HG02885 (cell line): Measurements from ENCODE around the gene PCBP2.
"Not testable (repeated sequence)": the region's sequence is repeated elsewhere in the genome, so short reads cannot be mapped to it uniquely, and the experiment has no call there.

Experiments
- ATAC-seq: cut with Tn5 transposase; IDR thresholded peaks from one replicate; pipeline ENCODE4 v1.9.1; 2021; ENCODE audit warnings: mild to moderate bottlenecking; ENCODE audit not compliant: unreplicated experiment, poor library complexity

Gene PCBP2

GRCh38 chr12:53439582-53439981, 12.3 kb upstream of the PCBP2 start:
- not testable (repeated sequence) for ATAC-seq

- peak; percentile 99 for ATAC-seq
Measured at GRCh38 chr12:53441040-53441833, 10.7 kb upstream of the PCBP2 start, which contains the start of gene PRR13. Gene PRR13 (plus strand): TSS chr12:53441734. CDS start chr12:53442715, 981 bp downstream.

DNA sequence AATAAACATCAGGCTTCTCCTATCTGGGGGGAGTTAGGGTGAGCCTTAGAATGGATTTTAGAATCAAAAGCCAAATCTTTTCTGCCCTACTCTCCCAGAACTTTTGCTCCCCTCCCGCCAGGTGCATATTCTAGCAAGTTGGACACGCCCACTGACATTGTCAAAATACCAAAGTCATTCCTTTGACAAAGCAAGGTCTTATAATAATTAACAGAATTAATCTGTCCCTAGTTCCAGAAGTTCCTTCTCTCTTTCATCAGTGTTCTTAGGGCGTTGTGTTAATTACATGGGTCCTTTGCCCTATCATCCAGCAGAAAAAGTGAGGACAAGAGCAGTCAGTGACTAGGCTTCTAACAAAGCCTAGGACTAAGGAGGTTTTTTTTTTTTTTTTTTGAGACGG, 7.9 kb upstream of the PCBP2 start:
- no peak for ATAC-seq

DNA sequence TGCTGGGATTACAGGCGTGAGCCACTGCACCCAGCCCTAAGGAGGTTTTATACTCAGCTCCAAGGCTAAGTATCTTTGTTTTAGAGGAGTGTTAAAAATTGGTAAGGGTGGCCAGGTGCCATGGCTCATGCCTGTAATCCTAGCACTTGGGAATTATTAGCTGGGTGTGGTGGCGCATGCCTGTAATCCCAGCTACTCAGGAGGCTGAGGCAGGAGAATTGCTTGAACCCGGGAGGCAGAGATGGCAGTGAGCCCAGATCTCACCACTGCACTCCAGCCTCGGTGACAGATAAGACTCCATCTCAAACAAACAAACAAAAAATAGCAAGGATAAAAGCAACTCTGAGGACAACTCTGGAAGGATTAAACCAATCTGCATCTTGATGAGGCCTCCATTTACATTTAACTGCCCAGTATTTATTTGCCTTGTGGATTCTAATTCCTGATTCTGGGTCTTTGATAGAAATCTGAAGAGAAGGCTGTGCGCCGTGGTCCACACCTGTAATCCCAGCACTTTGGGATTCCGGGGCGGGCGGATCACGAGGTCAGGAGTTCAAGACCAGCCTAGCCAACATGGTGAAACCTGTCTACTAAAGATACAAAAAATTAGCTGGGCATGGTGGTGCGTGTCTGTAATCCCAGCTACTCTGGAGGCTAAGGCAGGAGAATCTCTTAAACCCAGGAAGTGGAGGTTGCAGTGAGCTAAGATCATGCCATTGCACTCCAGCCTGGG, 7.1 kb upstream of the PCBP2 start:
- ATAC-seq, result not testable (repeated sequence)

GRCh38 chr12:53450936-53451335, 966 bp upstream of the PCBP2 start:
- ATAC-seq, result no peak

DNA sequence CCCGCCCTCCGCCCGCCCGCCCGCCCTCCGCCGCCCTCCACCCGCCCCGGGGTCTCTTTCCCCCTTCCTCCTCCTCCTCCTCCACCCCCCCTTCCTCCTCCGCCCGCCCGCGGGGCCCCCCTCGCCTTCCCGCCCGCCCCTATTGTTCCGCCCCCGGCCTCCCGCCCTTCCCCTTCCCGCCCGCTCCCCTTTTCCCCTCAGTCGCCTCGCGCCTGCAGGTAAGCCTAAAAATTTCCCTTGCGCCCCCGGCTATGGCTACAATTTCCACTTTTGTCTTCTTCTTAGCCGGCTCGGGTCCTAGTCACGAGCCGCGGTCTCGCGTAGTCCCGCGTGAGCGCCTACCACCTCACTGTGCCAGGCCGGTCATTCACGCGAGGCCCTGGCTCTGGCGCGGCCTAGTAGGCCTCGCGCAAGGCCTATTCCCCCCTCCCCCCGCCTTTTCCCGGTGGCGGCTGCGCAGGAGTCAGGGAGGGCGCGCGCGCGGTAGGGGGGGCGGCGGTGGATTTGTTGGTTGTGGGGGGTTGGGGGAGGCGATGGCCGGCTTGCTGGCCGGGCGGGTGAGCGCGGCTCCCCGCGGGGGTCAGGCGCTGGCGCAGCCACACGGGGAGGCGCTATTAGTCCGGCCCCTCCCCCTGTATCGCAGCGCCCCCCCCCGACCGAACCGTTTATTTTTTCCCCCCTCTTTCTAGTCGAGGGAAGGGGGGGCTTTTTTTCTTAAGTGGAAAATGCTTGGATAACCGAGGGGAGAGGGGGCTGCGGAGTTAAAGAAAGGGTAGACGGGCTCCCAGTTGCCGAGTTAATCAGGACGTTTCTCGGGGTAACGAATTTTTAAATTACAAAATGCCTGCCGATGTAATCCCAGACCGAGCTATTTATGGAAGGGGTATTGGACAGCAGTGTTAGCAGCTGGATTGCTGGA, 516 bp downstream of the PCBP2 start:
- ATAC-seq, result peak; percentile 37

DNA sequence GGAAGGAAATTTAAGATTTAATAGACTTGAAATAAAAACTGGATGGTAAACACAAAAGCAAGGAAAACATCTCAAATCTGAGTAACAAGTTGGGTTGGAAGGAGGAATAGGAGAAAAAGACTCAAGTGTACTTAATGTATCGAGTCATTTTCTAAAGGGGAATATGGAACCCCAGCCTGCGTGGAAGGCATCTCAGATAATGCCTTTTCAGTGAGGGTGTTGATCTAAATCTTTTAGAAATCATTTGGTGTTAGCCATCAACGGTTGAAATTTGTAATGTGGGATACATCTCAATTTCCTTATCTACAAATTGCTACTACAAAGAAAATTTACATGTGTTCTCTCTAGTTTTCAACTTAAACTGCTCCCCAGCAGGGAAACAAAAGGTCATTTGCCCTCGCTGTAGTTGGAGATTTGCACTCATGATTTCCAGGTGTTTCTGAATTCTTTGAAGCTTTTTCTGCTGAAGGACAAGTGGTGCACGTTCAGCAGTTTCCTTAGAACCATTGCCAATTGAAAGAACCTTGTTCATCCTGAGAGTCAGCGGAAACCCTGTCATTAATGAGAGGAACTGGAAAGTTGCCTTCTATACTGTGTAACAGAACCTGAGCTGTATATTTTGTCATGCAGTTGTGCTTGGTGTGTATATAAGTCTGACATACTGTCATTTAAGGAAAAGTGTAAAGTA, 2.2 kb downstream of the PCBP2 start:
- no peak for ATAC-seq

DNA sequence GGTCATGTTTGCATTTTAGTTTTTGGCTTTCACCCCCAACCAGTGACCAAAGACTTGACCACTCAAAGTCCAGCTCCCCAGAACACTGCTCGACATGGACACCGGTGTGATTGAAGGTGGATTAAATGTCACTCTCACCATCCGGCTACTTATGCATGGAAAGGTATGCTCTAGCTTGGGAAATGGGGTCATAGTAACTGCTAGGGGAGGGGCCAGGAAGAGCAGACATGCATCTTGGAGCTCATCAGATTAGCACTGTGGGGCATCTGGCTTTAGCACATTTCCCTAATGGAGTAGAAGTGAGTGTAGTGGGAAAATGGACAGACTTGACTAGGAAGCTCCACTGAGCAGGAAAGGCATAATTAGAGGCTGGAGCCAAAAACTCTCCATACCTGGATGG, 2.8 kb downstream of the PCBP2 start:
- no peak for ATAC-seq

DNA sequence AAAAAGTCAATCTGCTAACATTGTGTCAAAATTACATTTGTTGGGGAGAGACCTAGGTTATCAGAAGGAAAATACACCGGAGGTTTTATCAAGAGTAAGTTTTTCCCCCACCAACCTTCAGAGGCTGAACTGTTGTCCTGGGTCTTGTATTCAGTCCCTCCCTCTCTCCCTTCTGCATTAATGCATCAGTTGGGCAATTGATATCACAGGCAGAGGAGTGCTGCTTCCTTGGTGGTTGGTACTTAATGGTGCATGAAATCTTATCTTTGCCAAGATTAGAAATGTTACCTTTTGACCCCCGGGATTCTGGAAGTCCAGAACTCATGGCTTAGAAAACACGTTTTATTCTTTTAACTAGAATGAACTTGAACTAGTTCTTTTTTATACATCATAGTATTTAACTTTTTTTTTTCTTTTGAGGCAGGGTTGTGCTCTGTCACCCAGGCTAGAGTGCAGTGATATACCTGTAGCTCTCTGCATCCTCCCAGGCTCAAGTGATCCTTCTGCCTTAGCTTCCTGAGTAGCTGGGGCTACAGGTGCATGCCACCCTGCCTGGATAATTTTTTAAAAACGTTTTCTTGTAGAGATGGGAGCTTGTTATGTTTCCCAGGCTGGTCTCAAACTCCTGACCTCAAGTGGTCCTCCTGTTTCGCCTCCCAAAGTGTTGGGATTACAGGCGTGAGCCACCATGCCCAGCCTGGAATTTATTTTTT, 4.9 kb downstream of the PCBP2 start:
- no peak for ATAC-seq

DNA sequence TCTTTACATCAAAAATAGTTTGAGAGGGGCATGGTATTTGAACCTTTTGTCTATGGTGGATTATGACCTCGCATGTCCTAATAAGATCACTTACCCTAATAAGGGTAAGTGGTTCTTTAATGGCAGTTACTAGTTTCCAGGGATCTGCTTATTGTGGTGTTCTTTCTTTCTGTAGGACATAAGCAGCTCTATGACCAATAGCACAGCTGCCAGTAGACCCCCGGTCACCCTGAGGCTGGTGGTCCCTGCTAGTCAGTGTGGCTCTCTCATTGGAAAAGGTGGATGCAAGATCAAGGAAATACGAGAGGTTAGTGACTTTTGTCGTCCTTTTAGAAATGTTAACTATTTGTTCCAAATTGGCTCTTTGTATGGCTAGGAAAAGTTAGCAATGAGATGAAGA, 7.2 kb downstream of the PCBP2 start:
- ATAC-seq, result no peak

DNA sequence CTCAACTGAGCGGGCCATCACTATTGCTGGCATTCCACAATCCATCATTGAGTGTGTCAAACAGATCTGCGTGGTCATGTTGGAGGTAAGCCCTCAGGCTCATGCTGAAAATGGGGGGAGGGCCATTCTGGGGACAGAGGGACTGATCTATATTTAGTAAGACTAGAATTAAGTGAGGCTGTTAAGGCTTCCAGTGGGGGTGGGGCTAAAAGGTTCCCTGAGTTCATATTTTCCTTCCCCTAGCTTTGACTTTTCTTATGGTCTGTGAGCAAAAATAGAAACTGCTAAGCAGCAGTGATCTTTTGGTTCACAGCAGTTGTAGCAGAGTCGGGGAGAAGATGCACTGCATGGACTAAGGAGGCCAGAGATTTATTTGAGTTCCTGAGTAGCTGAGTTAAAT, 9.2 kb downstream of the PCBP2 start:
- ATAC-seq, result no peak

DNA sequence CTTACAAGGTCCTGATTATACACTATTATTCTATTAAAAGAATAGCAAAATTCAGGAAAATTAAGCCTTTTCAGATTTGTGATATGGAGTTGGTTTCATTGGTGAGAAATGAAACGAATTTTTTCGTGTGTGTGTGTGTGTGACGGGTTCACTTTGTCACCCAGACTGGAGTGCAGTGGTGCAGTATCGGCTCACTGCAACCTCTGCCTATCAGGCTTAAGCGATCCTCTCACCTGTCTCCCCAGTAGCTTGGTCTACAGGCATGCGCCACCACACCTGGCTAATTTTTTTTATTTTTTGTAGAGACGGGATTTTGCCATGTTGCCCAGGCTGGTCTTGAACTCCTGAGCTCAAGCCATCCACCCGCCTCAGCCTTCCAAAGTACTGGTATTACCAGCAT, 9.7 kb downstream of the PCBP2 start:
- no peak for ATAC-seq

DNA sequence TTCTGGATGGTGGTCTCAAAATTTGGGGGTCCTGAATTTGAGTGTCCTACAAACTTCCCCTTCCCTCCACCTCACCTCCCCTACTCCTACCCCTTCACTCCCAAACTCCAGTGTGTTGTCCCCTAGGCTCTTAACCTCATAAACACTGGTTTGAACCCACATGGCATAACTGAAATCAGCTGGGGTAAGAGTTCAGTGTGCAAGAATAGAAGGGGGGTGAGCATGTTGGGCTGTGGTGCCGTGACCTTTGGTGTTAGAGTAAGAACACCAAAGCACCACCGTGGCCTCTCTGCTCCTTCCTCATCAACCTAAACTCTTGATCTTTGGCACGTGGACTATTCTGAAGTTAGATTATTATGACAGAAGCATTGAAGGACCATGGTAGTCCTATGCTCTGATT, 11.0 kb downstream of the PCBP2 start:
- ATAC-seq, result no peak

DNA sequence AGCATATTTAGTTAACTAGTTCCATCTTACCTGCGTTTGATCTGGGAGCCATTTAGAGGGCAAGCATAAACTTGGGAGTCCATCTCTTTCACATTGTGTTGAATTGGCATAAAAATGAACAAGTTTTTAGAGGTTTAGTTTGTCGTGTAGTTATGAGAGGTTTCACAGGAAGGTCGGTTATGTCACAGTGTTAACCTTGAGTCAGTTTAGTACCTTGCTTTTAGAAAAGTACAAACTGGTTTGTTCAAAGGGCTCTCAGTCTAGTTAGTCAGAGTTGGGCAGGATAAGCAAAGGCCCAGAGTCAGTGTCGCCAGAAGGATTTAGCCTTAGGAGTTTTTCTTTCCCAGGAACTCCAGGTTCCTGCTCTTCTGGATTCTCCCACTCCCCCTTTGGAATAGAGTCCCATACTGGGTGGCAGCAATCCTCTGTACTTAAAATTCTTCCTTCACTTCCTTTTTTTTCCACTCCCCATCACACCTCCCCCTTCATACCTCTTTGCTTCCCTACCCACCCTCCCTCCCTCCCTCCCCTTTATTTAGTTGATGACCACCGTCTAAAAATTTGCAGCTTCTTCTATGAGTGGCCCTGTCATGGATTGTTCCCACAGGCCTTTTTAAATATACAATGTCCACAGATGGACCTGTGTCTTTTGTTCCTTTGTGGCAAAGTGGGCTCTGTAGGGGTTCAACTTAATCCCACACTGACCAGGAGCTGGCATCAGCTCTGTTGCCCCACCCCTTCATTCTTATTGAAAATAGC, 12.1 kb downstream of the PCBP2 start:
- no peak for ATAC-seq

GRCh38 chr12:53464685-53465418, 12.9 kb downstream of the PCBP2 start:
- no peak for ATAC-seq

DNA sequence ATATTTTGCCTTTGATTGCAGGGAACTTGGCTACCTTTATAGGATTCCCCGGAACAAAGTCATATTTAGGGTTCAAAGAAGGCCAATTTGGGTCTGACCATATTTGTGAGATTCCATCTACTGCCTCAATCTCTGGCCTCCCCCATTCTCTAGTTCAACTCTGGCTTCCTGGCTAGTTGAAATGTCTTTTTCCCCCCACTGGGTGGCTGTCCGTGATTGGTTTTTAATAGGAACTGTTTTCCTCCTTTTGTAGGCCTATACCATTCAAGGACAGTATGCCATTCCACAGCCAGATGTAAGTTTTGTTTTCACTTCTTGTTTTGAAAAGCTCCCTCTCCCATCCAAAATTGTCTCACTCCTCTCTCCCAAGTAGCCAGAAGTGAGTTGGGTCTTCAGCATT, 13.8 kb downstream of the PCBP2 start:
- ATAC-seq, result no peak

GRCh38 chr12:53466640-53467039, 14.7 kb downstream of the PCBP2 start:
- ATAC-seq, result no peak

GRCh38 chr12:53467082-53467481, 15.2 kb downstream of the PCBP2 start:
- no peak for ATAC-seq
